OCI-LY3 (cell line): ENCODE data around the gene COA8.

Experiments used
- H2AFZ ChIP-seq: fragments of 200-600, 300-600 bp; shearing (Covaris generic); 2 replicates; pipeline ENCODE4 v1.6.0; 2014; ENCODE audit warnings: antibody characterized with exemption, low read depth, low read length
- H3K27ac ChIP-seq: fragments of 200-600, 300-600 bp; sonication (generic); 2 replicates; pipeline ENCODE4 v1.5.1; 2014; ENCODE audit warnings: mild to moderate bottlenecking, low read length, moderate library complexity, mixed read lengths
- H3K27me3 ChIP-seq: fragments of 200-600, 300-600 bp; sonication (generic); 2 replicates; pipeline ENCODE4 v1.6.1; 2014; ENCODE audit warnings: low read depth, low read length, mixed read lengths
- H3K36me3 ChIP-seq: fragments of 200-600, 300-600 bp; sonication (generic); replicated peaks from 2 replicates; pipeline ENCODE3; 2014; ENCODE audit warnings: low read depth, low read length, mixed read lengths
- H3K4me1 ChIP-seq: fragments of 300-600, 200-600 bp; sonication (generic); 2 replicates; pipeline ENCODE4 v1.6.1; 2014; ENCODE audit warnings: low read length, mixed read lengths
- H3K4me2 ChIP-seq: fragments of 200-600, 300-600 bp; sonication (generic); 2 replicates; pipeline ENCODE4 v1.6.1; 2014; ENCODE audit warnings: low read length, mixed read lengths
- H3K4me3 ChIP-seq: fragments of 300-600, 200-600 bp; sonication (generic); 2 replicates; pipeline ENCODE4 v1.5.1; 2014; ENCODE audit warnings: antibody characterized with exemption, mild to moderate bottlenecking, low read length, moderate library complexity
- H3K79me2 ChIP-seq: fragments of 300-600, 200-600 bp; shearing (Covaris generic); 2 replicates; pipeline ENCODE4 v1.6.1; 2014; ENCODE audit warnings: mild to moderate bottlenecking, low read length, mixed read lengths
- H3K9ac ChIP-seq: fragments of 300-600, 200-600 bp; shearing (Covaris generic); 2 replicates; pipeline ENCODE4 v1.6.0; 2014; ENCODE audit warnings: mild to moderate bottlenecking, low read length, moderate library complexity
- H3K9me3 ChIP-seq: fragments of 200-600, 300-600 bp; shearing (Covaris generic); 2 replicates; pipeline ENCODE4 v1.6.1; 2014; ENCODE audit warnings: low read length, mixed read lengths; ENCODE audit not compliant: insufficient read depth
- H4K20me1 ChIP-seq: fragments of 200-600, 300-600 bp; sonication (generic); 2 replicates; pipeline ENCODE4 v1.6.1; 2016; ENCODE audit warnings: low read length, mixed read lengths; ENCODE audit not compliant: insufficient read depth
- CTCF ChIP-seq: fragments of 200-600, 300-600 bp; sonication (generic); IDR thresholded peaks from 2 replicates; pipeline ENCODE4 v1.5.1; 2014; ENCODE audit warnings: antibody characterized with exemption, low read length, low read depth
- EZH2phosphoT487 ChIP-seq: fragments of 200-600 bp; shearing (Covaris generic); IDR thresholded peaks from 2 replicates; pipeline ENCODE4 v1.6.1; 2018; ENCODE audit warnings: antibody characterized with exemption, mixed run types, low read depth

COA8 gene

DNA sequence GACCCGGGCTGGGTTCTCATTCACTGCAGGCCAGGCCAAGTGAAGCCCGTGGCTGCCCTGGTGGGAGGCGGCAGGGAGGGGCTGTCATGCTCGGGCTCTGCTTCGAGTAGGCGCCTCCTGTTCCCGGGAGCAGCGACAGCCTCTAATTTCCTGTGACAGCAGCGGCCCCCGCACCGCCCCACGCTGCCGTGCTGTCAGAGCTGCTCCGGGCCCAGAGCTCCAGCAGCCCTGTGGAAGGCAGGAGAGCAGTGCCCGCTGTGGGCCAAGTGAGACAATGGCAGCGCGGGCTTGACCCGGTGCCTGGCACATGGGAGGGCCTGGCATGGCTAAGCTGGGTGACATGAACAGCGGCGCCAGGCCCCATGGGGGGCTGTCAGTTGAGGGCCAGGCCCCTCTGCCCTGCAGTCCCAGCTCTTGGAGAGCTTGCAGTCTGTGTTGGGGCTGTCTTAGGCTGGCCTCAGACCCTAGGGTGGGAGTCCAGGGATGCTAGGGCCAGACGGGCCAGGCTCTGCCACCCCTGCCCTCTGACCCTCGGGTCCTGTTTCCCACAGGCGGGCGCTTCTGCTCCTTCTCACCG, 28.7 kb upstream of the COA8 start:
- Histone ChIP-seq H3K9me3 (no peaks in the 10 kb centered on the region), H3K4me3 (no peak overlapping the region), H3K36me3 (peaks cover 39% of the 10 kb centered on the region), H2AFZ (no peak overlapping the region), H3K79me2 (peaks cover 39% of the 10 kb centered on the region), H3K4me2 (no peak overlapping the region), H4K20me1 (peaks cover 3% of the 10 kb centered on the region; the same call in 1 of the 2 replicates), H3K27me3 (no peaks in the 10 kb centered on the region), H3K9ac (no peak overlapping the region), H3K27ac (no peak overlapping the region), H3K4me1 (peaks cover 26% of the 10 kb centered on the region)
- no peak for TF ChIP-seq EZH2phosphoT487
- TF ChIP-seq CTCF, result no peak

DNA sequence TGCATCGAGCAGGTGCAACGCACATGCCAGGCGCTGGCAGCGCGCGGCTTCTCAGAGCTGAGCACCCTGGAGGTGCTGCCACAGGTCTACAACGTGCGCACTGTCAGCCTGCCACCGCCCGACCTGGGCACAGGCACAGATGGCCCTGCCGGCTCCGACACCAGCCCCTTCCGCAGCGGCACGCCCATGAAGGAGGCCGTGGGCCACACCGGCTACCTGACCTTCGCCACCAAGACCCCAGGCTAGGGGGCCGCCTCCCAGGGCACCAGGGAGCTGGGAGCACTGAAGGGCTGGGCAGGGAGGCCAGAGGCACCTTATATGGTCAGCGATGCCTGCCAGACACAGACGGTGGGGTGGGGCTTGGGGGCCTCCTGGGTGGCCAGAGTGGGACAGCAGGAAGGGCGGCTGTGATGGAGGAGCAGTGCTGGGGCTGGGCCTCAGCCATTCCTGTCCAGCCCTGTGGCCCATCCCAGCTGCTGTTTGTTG, 28.1 kb upstream of the COA8 start:
- no peak overlapping the region for H3K4me2 ChIP-seq
- peaks cover 3% of the 10 kb centered on the region; the same call in 1 of the 2 replicates for H4K20me1 ChIP-seq
- H3K4me3 ChIP-seq, result no peak overlapping the region
- no peak overlapping the region for H2AFZ ChIP-seq
- peaks cover 34% of the 10 kb centered on the region for H3K79me2 ChIP-seq
- no peak overlapping the region for H3K27ac ChIP-seq
- no peaks in the 10 kb centered on the region for H3K9me3 ChIP-seq
- H3K27me3 ChIP-seq, result no peaks in the 10 kb centered on the region
- H3K4me1 ChIP-seq, result peaks cover 26% of the 10 kb centered on the region
- no peak overlapping the region for H3K9ac ChIP-seq
- peaks cover 38% of the 10 kb centered on the region for H3K36me3 ChIP-seq
- TF ChIP-seq EZH2phosphoT487 (no peak), CTCF (no peak)

GRCh38 chr14:103535081-103535890, 27.5 kb upstream of the COA8 start:
- Histone ChIP-seq H3K9ac (no peak overlapping the region), H3K4me2 (no peak overlapping the region), H2AFZ (no peak overlapping the region), H3K36me3 (peaks cover 31% of the 10 kb centered on the region), H3K4me1 (peaks cover 19% of the 10 kb centered on the region), H3K9me3 (no peaks in the 10 kb centered on the region), H3K4me3 (no peak overlapping the region), H4K20me1 (peaks cover 3% of the 10 kb centered on the region; the same call in 1 of the 2 replicates), H3K79me2 (peaks cover 27% of the 10 kb centered on the region), H3K27me3 (no peaks in the 10 kb centered on the region), H3K27ac (no peak overlapping the region)
- no peak for TF ChIP-seq CTCF
- TF ChIP-seq EZH2phosphoT487, result no peak

DNA sequence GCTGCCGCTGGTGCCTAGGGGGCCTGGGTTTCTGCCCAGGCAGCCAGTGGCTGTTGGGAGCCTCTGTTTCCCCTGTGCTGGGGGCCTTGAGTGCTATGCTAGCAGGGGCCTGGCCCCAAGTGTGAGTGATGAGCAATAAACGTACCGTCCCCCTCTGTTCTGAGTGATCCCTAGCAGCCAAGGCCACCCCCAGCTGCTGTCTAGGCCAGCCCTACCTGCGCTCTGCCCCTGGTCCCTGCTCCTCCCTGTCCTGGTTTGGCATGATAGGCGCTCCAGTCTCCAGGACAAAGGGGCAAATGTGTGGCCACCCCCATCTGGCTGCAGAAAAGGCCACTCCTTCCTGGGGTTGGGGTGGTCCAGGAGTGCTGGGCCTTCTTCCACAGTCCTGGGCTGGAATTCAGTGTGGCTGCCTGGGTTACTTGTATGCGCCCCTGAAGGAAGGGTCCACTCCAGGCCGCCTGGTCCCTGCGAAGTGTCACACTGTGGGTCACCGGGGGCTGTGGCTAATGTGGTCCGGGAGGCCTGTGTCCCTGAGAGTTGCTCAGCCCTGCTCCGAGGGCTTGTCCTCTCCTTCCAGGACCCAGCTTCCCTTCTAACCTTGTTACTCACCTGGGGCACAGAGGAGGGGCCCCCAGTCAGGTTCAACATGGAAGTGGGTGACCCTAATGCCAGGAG, 26.7 kb upstream of the COA8 start:
- H3K4me1 ChIP-seq, result peaks cover 12% of the 10 kb centered on the region
- no peaks in the 10 kb centered on the region for H3K9me3 ChIP-seq
- H3K4me3 ChIP-seq, result no peak overlapping the region
- no peak for TF ChIP-seq EZH2phosphoT487
- H3K36me3 ChIP-seq, result peaks cover 24% of the 10 kb centered on the region
- peaks cover 20% of the 10 kb centered on the region for H3K79me2 ChIP-seq
- no peak overlapping the region for H3K4me2 ChIP-seq
- peaks cover 2% of the 10 kb centered on the region; the same call in 1 of the 2 replicates for H4K20me1 ChIP-seq
- no peak overlapping the region for H2AFZ ChIP-seq
- no peak overlapping the region for H3K9ac ChIP-seq
- H3K27ac ChIP-seq, result no peak overlapping the region
- no peaks in the 10 kb centered on the region for H3K27me3 ChIP-seq
